ENCODE data around the gene OMP. TPM values are rescaled to one million over a fixed set of nuclear protein-coding genes. Genes with fewer than 3 reads are reported as not detected.

The OMP gene
- total RNA-seq, 2 experiments from 2014 or later = not detected

DNA sequence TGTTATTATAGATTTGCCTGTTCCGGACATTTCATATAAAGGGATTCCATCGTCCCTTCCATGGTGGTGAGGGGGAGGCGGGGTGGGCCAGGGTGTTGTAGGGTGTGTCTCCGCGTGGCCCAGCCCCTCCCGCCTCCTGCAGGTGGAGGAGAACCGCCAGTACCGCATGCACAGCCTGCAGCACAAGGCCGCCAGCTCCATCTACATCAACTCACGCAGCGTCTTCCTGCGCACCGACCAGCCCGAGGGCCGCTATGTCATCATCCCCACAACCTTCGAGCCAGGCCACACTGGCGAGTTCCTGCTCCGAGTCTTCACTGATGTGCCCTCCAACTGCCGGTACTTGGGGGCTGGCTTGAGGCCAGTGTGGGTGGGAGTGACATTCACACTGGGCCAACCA, 17.9 kb downstream of the OMP start:
- BruUV-seq (replicated peaks) = no TSS peak
- H3K9me3 ChIP-seq (ENCODE audit: low read length) = no peaks in the 10 kb centered on the region
- H4K20me1 ChIP-seq (ENCODE audit: insufficient read depth, low read length) = no peaks in the 10 kb centered on the region
- no peaks in the 10 kb centered on the region for H3K79me2 ChIP-seq (ENCODE audit: insufficient read depth, low read depth, low read length)
- no peak overlapping the region for H3K27ac ChIP-seq (ENCODE audit: low read depth, low read length, poor library complexity, severe bottlenecking)
- TF ChIP-seq, protein P1, sequence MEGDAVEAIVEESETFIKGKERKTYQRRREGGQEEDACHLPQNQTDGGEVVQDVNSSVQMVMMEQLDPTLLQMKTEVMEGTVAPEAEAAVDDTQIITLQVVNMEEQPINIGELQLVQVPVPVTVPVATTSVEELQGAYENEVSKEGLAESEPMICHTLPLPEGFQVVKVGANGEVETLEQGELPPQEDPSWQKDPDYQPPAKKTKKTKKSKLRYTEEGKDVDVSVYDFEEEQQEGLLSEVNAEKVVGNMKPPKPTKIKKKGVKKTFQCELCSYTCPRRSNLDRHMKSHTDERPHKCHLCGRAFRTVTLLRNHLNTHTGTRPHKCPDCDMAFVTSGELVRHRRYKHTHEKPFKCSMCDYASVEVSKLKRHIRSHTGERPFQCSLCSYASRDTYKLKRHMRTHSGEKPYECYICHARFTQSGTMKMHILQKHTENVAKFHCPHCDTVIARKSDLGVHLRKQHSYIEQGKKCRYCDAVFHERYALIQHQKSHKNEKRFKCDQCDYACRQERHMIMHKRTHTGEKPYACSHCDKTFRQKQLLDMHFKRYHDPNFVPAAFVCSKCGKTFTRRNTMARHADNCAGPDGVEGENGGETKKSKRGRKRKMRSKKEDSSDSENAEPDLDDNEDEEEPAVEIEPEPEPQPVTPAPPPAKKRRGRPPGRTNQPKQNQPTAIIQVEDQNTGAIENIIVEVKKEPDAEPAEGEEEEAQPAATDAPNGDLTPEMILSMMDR (conservative IDR thresholded peaks at IDR 0.05; ENCODE audit: low read length) = no peak
- TF ChIP-seq EZH2phosphoT487 (IDR thresholded peaks at IDR 0.05; ENCODE audit: borderline replicate concordance, low read depth, low read length) = no peak
- POLR2A ChIA-PET = no interaction called here
- DNase-seq (ENCODE audit: low spot score) = no peak
- no peaks in the 10 kb centered on the region for H3K4me1 ChIP-seq (ENCODE audit: insufficient read depth, low read length, poor library complexity, severe bottlenecking)
- CTCF ChIA-PET (ENCODE audit: unreplicated experiment) = interaction anchor here (0.6 kb wide), 1 partner anchor 78 kb away, joined by 3 read pairs; no protein-coding TSS in a partner anchor
- intact Hi-C loops (cut with micrococcal nuclease; ENCODE audit: unreplicated experiment) = no loop called here
- no peaks in the 10 kb centered on the region for H3K36me3 ChIP-seq (ENCODE audit: insufficient read depth, low read length)
- H3K9me2 ChIP-seq (ENCODE audit: insufficient read depth, low read length) = no peaks in the 10 kb centered on the region
- no peak overlapping the region for H3K4me2 ChIP-seq (ENCODE audit: low read length)
- H2AFZ ChIP-seq (ENCODE audit: low read length) = no peak overlapping the region
- H3K4me3 ChIP-seq (ENCODE audit: low read depth, low read length, poor library complexity, severe bottlenecking) = no peak overlapping the region

DNA sequence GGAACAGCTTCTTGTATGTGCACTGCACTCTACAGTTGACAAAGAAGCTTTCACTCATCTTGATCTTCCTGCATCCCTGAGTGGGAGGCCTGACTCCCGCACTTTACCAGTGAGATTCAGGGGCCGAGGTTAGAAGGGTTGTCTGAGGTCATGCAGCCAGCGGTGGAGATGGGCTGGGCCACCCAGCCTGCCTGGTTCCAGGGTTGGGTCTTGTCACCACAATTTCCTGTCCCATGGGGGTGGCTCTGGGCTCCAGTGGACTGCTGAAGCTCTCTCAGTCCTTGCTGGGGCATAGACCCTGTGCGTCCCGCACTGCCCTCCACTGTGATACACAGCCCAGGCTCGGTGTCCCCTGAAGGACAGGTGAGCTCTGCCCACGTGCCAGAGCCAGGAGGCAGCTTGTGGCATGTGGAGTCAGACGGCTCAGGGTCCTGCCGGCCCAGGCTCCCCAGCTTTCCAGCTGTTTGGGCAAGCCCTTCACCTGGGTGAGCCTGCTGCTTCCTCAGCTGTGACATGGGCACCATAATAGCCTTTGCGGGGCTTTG, 18.5 kb downstream of the OMP start:
- H3K27ac ChIP-seq (ENCODE audit: low read depth, low read length, poor library complexity, severe bottlenecking) = no peak overlapping the region
- no TSS peak for BruUV-seq (replicated peaks)
- no peak overlapping the region for H3K4me3 ChIP-seq (ENCODE audit: low read depth, low read length, poor library complexity, severe bottlenecking)
- TF ChIP-seq, protein P1 (conservative IDR thresholded peaks at IDR 0.05; ENCODE audit: low read length) = no peak
- no peak for TF ChIP-seq EZH2phosphoT487 (IDR thresholded peaks at IDR 0.05; ENCODE audit: borderline replicate concordance, low read depth, low read length)
- ChIA-PET CTCF (ENCODE audit: unreplicated experiment) (no interaction called here), POLR2A (no interaction called here)
- no peaks in the 10 kb centered on the region for H3K79me2 ChIP-seq (ENCODE audit: insufficient read depth, low read depth, low read length)
- no peaks in the 10 kb centered on the region for H3K4me1 ChIP-seq (ENCODE audit: insufficient read depth, low read length, poor library complexity, severe bottlenecking)
- no peaks in the 10 kb centered on the region for H3K9me2 ChIP-seq (ENCODE audit: insufficient read depth, low read length)
- no peak overlapping the region for H3K4me2 ChIP-seq (ENCODE audit: low read length)
- no peak overlapping the region for H2AFZ ChIP-seq (ENCODE audit: low read length)
- H3K36me3 ChIP-seq (ENCODE audit: insufficient read depth, low read length) = no peaks in the 10 kb centered on the region
- DNase-seq (ENCODE audit: low spot score) = no peak
- no peaks in the 10 kb centered on the region for H3K9me3 ChIP-seq (ENCODE audit: low read length)
- no peaks in the 10 kb centered on the region for H4K20me1 ChIP-seq (ENCODE audit: insufficient read depth, low read length)
- intact Hi-C loops (cut with micrococcal nuclease; ENCODE audit: unreplicated experiment) = no loop called here

DNA sequence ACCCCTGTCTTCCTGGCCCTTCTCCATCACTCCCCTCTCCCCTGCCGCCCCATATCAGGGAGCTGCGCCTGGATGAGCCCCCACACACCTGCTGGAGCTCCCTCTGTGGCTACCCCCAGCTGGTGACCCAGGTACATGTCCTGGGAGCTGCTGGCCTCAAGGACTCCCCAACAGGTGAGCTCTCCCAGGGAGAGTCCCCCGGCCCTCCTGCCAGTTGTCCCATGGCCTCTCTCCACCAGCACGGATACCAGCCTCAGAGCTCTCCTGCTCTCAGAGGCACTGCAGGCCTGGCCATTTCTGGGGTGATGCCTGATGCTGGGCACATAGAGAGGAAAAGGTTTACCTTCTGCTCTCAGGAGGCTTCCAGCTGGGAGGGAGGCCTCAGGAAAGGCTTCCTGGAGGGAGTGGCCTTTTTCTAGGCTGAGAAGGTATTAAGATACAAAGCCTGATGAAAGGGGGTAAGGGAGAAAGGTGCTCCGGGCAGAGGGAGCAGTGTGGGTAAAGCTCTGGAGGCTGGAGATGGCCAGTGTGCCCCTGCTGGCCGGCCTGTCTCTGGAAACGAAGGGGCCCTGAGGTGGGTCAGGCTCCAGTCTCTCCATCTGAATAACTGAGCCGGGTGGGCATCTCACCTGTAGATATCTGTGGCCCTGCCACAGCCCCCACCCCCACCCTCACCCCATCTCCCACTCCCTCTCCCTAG, 19.4 kb downstream of the OMP start:
- no peak for DNase-seq (ENCODE audit: low spot score)
- H2AFZ ChIP-seq (ENCODE audit: low read length) = no peak overlapping the region
- H3K79me2 ChIP-seq (ENCODE audit: insufficient read depth, low read depth, low read length) = no peaks in the 10 kb centered on the region
- no peak overlapping the region for H3K4me3 ChIP-seq (ENCODE audit: low read depth, low read length, poor library complexity, severe bottlenecking)
- CTCF ChIA-PET (ENCODE audit: unreplicated experiment) = no interaction called here
- TF ChIP-seq, protein P1 (conservative IDR thresholded peaks at IDR 0.05; ENCODE audit: low read length) = no peak
- TF ChIP-seq EZH2phosphoT487 (IDR thresholded peaks at IDR 0.05; ENCODE audit: borderline replicate concordance, low read depth, low read length) = no peak
- H3K4me1 ChIP-seq (ENCODE audit: insufficient read depth, low read length, poor library complexity, severe bottlenecking) = no peaks in the 10 kb centered on the region
- H3K4me2 ChIP-seq (ENCODE audit: low read length) = no peak overlapping the region
- H3K27ac ChIP-seq (ENCODE audit: low read depth, low read length, poor library complexity, severe bottlenecking) = no peak overlapping the region
- no peaks in the 10 kb centered on the region for H3K36me3 ChIP-seq (ENCODE audit: insufficient read depth, low read length)
- no peaks in the 10 kb centered on the region for H3K9me2 ChIP-seq (ENCODE audit: insufficient read depth, low read length)
- intact Hi-C loops (cut with micrococcal nuclease; ENCODE audit: unreplicated experiment) = no loop called here
- no TSS peak for BruUV-seq (replicated peaks)
- no peaks in the 10 kb centered on the region for H3K9me3 ChIP-seq (ENCODE audit: low read length)
- H4K20me1 ChIP-seq (ENCODE audit: insufficient read depth, low read length) = no peaks in the 10 kb centered on the region
- POLR2A ChIA-PET = no interaction called here

Measured in OCI-LY7 (cell line).